ENCODE measurements around the gene TCF4.

The TCF4 gene

DNA sequence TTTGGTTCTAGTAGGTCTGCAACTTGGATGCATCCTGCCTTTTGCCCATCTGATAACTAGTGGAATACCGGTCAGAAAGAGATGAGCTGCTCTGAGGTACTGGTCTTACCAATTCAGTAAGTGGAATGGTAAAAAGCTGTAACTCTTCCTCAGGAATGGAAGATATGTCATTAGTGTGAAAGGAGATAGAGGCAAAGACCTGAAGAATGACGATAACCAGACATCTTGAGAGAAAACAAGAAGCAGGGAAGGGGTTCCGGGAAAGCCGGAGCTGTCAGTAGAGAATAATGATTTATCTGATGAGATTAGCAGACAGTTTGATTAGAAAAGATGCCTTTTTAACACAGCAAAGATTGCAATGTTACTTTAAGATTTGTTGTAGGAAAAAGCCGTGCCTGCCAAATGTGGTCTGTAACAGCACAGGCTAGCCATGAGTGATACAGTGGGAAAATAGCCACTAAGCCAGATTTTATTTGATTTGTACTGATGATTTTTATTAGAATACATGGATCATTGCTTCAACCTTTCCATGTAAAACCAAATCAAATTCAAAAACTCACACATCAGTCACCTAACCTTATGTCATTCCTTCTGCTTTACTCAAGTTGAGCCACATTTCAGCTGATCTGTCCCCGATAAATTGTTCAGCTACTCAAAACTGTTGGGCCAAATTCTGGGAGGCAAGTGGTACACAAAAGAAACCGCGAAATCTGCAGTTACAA lies 110.0 kb downstream of the TCF4 start:
- TF ChIP-seq, protein P1, sequence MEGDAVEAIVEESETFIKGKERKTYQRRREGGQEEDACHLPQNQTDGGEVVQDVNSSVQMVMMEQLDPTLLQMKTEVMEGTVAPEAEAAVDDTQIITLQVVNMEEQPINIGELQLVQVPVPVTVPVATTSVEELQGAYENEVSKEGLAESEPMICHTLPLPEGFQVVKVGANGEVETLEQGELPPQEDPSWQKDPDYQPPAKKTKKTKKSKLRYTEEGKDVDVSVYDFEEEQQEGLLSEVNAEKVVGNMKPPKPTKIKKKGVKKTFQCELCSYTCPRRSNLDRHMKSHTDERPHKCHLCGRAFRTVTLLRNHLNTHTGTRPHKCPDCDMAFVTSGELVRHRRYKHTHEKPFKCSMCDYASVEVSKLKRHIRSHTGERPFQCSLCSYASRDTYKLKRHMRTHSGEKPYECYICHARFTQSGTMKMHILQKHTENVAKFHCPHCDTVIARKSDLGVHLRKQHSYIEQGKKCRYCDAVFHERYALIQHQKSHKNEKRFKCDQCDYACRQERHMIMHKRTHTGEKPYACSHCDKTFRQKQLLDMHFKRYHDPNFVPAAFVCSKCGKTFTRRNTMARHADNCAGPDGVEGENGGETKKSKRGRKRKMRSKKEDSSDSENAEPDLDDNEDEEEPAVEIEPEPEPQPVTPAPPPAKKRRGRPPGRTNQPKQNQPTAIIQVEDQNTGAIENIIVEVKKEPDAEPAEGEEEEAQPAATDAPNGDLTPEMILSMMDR (IDR thresholded peaks at IDR 0.05): no peak

- TF ChIP-seq, protein P1 (IDR thresholded peaks at IDR 0.05): no peak
Measured at GRCh38 chr18:55477499-55477859, 110.5 kb downstream of the TCF4 start.

- TF ChIP-seq, protein P1 (IDR thresholded peaks at IDR 0.05): no peak
Measured at GRCh38 chr18:55475916-55476315, 112.1 kb downstream of the TCF4 start.

DNA sequence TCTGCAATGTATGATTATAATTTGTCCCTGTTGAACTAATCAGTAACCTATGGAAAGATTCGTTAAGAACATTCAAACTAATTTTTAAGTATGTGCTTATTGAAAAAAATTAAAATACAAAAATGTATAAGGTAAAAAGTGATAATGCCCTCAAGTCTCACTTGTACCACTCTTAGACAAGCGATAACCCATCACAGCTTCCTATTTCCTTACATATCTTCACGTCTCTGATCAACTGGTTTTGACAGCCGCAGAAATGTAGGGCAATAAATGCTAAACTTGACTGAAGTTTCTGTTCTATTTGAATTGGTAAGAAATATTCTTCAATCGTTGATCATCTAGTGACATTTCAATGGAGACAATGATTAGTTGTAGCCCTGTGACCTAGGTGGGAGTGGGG lies 112.5 kb downstream of the TCF4 start:
- TF ChIP-seq, protein P1 (IDR thresholded peaks at IDR 0.05): no peak

DNA sequence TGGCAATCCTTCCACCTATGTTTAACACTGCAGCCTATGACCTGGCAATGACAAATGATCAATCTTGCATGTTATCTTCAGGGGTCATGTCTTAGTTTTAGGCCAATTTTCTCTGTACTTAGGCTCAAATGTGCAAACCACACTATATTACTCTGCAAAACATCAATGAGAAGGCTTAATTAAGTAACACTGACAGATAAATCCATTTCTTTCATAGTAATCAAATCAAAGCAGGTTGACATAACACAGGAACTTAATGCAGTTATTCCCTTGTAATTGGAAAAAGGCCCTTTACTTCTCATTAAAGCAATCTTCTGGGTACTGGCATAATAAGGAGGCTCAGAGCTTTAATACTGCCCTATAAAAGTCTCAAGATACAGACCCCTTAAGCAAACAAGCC lies 114.4 kb downstream of the TCF4 start:
- TF ChIP-seq, protein P1 (IDR thresholded peaks at IDR 0.05): no peak

DNA sequence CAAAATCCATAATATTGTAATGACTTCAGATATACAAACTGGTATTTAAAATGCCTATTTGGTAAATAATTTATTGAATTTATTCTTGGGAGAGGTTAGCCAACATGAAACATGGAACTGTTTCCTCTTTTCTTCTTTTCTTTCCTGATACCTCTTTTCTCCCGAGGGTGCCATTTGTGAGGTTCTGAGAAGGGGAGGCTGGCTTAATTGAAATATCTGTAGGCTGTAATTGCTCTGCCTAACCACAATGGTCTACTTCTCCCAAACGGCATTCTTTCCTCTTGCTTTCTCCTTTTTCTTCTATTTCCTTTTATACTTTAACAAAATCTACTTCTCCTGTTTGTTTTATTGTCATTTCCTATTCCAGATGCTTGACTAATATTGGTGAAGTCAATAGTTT lies 114.9 kb downstream of the TCF4 start:
- TF ChIP-seq, protein P1 (IDR thresholded peaks at IDR 0.05): no peak

- TF ChIP-seq, protein P1 (IDR thresholded peaks at IDR 0.05): no peak
Measured at GRCh38 chr18:55470826-55471225, 117.2 kb downstream of the TCF4 start.

GRCh38 chr18:55466789-55467188 lies 121.2 kb downstream of the TCF4 start:
- TF ChIP-seq, protein P1 (IDR thresholded peaks at IDR 0.05): no peak

Data from LNCAP (cell line).